ELF-1 (cell line): ENCODE measurements around the gene AKAP13.
"Not testable (repeated sequence)": the region's sequence is repeated elsewhere in the genome, so short reads cannot be mapped to it uniquely, and the experiment has no call there.

ENCODE experiments used
- DNase-seq: peaks from one replicate; pipeline ENCODE4 v3.0.0-alpha.2; 2016; ENCODE audit warnings: low read depth, low spot score

Gene AKAP13

GRCh38 chr15:85786781-85787114 lies 406.3 kb downstream of the AKAP13 start:
- DNase-seq = no peak

GRCh38 chr15:85788771-85789495 lies 408.5 kb downstream of the AKAP13 start:
- DNase-seq = peak; percentile 32

GRCh38 chr15:85789496-85789875 lies 409.1 kb downstream of the AKAP13 start:
- no peak for DNase-seq

- no peak for DNase-seq
Observed at GRCh38 chr15:85792102-85792731, 411.8 kb downstream of the AKAP13 start.

- no peak for DNase-seq
Observed at GRCh38 chr15:85792912-85793590, 412.6 kb downstream of the AKAP13 start.

GRCh38 chr15:85793641-85794597 lies 413.5 kb downstream of the AKAP13 start:
- DNase-seq = peak; percentile 53

- DNase-seq = peak; percentile 95
Observed at GRCh38 chr15:85794598-85795336, 414.4 kb downstream of the AKAP13 start, which contains the start of gene KLHL25. TSS of gene KLHL25 (minus strand) at chr15:85794925. CDS start at chr15:85769810, 25,115 bp downstream.

- no peak for DNase-seq
Observed at GRCh38 chr15:85795337-85796305, 415.2 kb downstream of the AKAP13 start.

- DNase-seq = not testable (repeated sequence)
Observed at GRCh38 chr15:85796371-85796770, 416.0 kb downstream of the AKAP13 start.
